ENCODE data around the gene PPP1R3C. TPM values are rescaled to one million over a fixed set of nuclear protein-coding genes. Genes with fewer than 3 reads are reported as not detected.

Gene PPP1R3C
- total RNA-seq, 1 donor from 2014 or later, result 1.8 TPM

DNA sequence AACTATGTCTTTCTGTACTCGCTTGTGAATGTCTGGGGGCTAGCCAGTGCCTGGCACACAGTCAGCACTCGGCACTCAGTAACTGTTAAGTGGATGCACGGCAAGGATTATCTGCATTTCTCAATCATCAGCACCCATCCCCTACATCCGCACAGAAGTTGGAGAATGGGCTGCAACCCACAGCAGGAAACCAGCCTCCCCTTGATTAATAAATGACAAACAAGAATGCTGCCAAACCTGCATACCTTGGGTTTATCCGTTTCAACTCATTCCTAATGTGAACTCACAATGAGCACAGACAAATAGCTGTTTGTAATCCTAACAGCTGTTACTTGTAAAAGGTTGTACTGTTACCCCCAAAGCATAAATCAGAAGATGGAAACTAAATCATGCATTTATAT lies 28.9 kb downstream of the PPP1R3C start:
- no peak for TF ChIP-seq CTCF (IDR thresholded peaks at IDR 0.05; ENCODE audit: insufficient read depth, low read length, poor library complexity, severe bottlenecking)
- H3K36me3 ChIP-seq (ENCODE audit: control insufficient read depth, insufficient read depth, low read length), result no peaks in the 10 kb centered on the region
- no peaks in the 10 kb centered on the region for H3K27me3 ChIP-seq (ENCODE audit: control insufficient read depth, insufficient read depth, low read length)
- peak; percentile 64 for DNase-seq (ENCODE audit: low read depth)
- no peak overlapping the region for H3K4me3 ChIP-seq (ENCODE audit: low read depth, low read length)

GRCh38 chr10:91602868-91603568 lies 29.9 kb downstream of the PPP1R3C start:
- no peak for DNase-seq (ENCODE audit: low read depth)
- H3K4me3 ChIP-seq (ENCODE audit: low read depth, low read length), result no peak overlapping the region
- H3K27me3 ChIP-seq (ENCODE audit: control insufficient read depth, insufficient read depth, low read length), result no peaks in the 10 kb centered on the region
- no peak for TF ChIP-seq CTCF (IDR thresholded peaks at IDR 0.05; ENCODE audit: insufficient read depth, low read length, poor library complexity, severe bottlenecking)
- H3K36me3 ChIP-seq (ENCODE audit: control insufficient read depth, insufficient read depth, low read length), result no peaks in the 10 kb centered on the region

- no peaks in the 10 kb centered on the region for H3K36me3 ChIP-seq (ENCODE audit: control insufficient read depth, insufficient read depth, low read length)
- no peaks in the 10 kb centered on the region for H3K27me3 ChIP-seq (ENCODE audit: control insufficient read depth, insufficient read depth, low read length)
- no peak for DNase-seq (ENCODE audit: low read depth)
- no peak overlapping the region for H3K4me3 ChIP-seq (ENCODE audit: low read depth, low read length)
- no peak for TF ChIP-seq CTCF (IDR thresholded peaks at IDR 0.05; ENCODE audit: insufficient read depth, low read length, poor library complexity, severe bottlenecking)
These were observed 30.4 kb downstream of the PPP1R3C start for GRCh38 chr10:91602449-91602848.

GRCh38 chr10:91601212-91601611 lies 31.7 kb downstream of the PPP1R3C start:
- no peak for TF ChIP-seq CTCF (IDR thresholded peaks at IDR 0.05; ENCODE audit: insufficient read depth, low read length, poor library complexity, severe bottlenecking)
- Histone ChIP-seq H3K27me3 (ENCODE audit: control insufficient read depth, insufficient read depth, low read length) (no peaks in the 10 kb centered on the region), H3K4me3 (ENCODE audit: low read depth, low read length) (no peak overlapping the region), H3K36me3 (ENCODE audit: control insufficient read depth, insufficient read depth, low read length) (no peaks in the 10 kb centered on the region)
- DNase-seq (ENCODE audit: low read depth), result no peak

- peak; percentile 77 for DNase-seq (ENCODE audit: low read depth)
- TF ChIP-seq CTCF (IDR thresholded peaks at IDR 0.05; ENCODE audit: insufficient read depth, low read length, poor library complexity, severe bottlenecking), result no peak
These were observed 34.5 kb downstream of the PPP1R3C start for GRCh38 chr10:91598211-91598977.

More at GRCh38 chr10:91598211-91598977, 34.5 kb downstream of the PPP1R3C start:
- H3K4me3 ChIP-seq (ENCODE audit: low read depth, low read length), result no peak overlapping the region
- no peaks in the 10 kb centered on the region for H3K36me3 ChIP-seq (ENCODE audit: control insufficient read depth, insufficient read depth, low read length)
- H3K27me3 ChIP-seq (ENCODE audit: control insufficient read depth, insufficient read depth, low read length), result no peaks in the 10 kb centered on the region

Data from kidney epithelial cell (primary cell).